Measurements from ENCODE around the gene TEX30. TPM values are rescaled to one million over a fixed set of nuclear protein-coding genes. Genes with fewer than 3 reads are reported as not detected.

Gene TEX30
- polyA plus RNA-seq, 12 donors: 9.2 to 31.7 (median 14.7) TPM; not detected in 1

DNA sequence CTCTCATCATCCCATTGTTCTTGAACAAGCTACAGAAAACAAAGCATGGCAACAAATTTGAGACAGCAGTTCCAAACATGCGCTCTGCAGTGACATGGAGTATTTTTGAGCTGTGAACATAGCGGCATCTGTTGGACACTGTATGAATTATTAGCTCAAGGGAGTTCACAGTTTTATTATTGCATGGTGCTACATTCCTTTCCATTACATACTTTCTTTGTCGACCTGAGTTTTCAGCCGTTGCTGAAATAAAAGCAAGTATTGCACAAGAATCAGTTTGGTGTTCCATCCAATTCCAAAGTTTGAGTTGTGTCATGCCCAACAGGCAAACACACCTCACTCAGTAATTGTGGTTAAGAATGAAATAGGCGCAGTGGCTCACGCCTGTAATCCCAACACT is 48.7 kb downstream of the TEX30 start:
- DNase-seq: peak; percentile 41

DNA sequence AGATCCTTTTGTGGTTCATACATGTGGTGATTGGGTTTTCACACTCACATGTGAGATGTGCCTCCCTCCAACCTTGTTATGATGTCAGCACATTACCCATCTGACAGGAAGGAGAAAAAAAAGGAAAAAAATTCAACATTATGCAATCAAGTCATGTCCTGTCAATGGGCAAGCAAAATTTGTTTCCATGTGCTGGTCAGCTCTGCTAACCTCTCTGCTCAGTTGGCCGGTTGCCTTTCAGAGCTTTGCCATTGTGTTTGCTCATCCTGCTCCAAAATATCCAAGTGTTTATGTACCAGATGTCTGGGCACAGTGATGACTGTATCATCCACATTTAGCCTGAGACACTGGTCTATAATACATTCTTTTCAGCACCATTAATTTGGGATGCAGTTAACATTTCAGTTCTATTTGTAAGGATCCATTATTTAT is 51.8 kb downstream of the TEX30 start:
- DNase-seq: no peak

DNA sequence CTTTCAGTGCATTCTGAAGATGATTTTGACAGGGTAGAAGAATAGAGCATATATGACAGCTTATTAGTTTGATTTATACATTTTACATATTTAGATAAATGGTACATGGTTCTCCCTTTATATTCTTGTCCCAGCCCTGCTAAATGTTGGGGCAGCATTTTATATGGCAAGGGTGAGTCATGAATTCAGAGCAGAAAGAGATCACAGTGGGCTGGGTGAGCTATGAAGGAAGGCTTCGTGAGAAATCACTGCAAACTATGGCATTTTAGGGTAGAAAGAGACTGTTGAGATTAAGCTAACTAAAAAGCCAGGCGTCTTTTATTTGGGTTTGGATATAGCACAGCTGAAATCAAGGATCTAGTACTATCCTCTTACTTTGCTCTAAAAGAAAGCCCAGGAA is 54.8 kb downstream of the TEX30 start:
- DNase-seq: no peak

Other genes with a start within 250 kb of the TEX30 start
- gene TPP2, start 176.8 kb downstream of the TEX30 start, polyA plus RNA-seq (ENCODE audit: insufficient read length in 12 of 12): 10 to 100 TPM; 23.4 to 77.3 (median 64.1) TPM
- gene METTL21C, start 78.7 kb downstream of the TEX30 start, polyA plus RNA-seq (ENCODE audit: insufficient read length in 12 of 12): 10 to 100 TPM in 10 of 12 donors, 1 to 10 TPM in 1, not detected in 1; 8.5 to 55.7 (median 24.3) TPM
- gene POGLUT2, start 25.2 kb upstream of the TEX30 start, polyA plus RNA-seq (ENCODE audit: insufficient read length in 12 of 12): 10 to 100 TPM in 11 of 12 donors, not detected in 1; 15.6 to 40.8 (median 27.0) TPM
- 10 to 100 TPM in 11 of 12 donors, not detected in 1; 24.6 to 53.0 (median 33.5) TPM for gene BIVM, start 25.3 kb upstream of the TEX30 start, polyA plus RNA-seq (ENCODE audit: insufficient read length in 12 of 12)
- 10 to 100 TPM in 11 of 12 donors, not detected in 1; 32.5 to 89.5 (median 43.2) TPM for gene ERCC5, start 72.2 kb upstream of the TEX30 start, polyA plus RNA-seq (ENCODE audit: insufficient read length in 12 of 12)

All from muscle of arm (tissue), 12 donors.